PFSK-1 (cell line): ENCODE results near the gene SLC7A4.

ENCODE experiments used
- FOXP2 ChIP-seq: optimal IDR thresholded peaks from 2 replicates; pipeline ENCODE3; 2011; ENCODE audit warnings: borderline replicate concordance, control low read depth, inconsistent platforms; ENCODE audit not compliant: insufficient read depth; ENCODE audit errors: extremely low read length, extremely low read depth
- POLR2AphosphoS5 ChIP-seq: IDR thresholded peaks from 2 replicates; pipeline ENCODE4 v1.6.1; 2012; ENCODE audit warnings: low read depth, mild to moderate bottlenecking, control low read depth, low read length, moderate library complexity
- REST ChIP-seq, 2 experiments: IDR thresholded peaks; 2 replicates each; pipeline versions ENCODE4 v1.6.1 to v1.8.0; 2011 to 2012; ENCODE audit warnings: low read depth in 2 of 2, low read length in 2 of 2, control low read depth in 1 of 2, inconsistent platforms in 1 of 2, mild to moderate bottlenecking in 1 of 2, moderate library complexity in 1 of 2; ENCODE audit not compliant: insufficient read depth in 1 of 2
- SIN3A ChIP-seq: IDR thresholded peaks from 2 replicates; pipeline ENCODE4 v1.6.1; 2012; ENCODE audit warnings: mild to moderate bottlenecking, low read length, moderate library complexity, borderline replicate concordance; ENCODE audit not compliant: insufficient read depth
- TAF1 ChIP-seq: IDR thresholded peaks from 2 replicates; pipeline ENCODE4 v1.6.1; 2012; ENCODE audit warnings: low read length, control low read depth, borderline replicate concordance; ENCODE audit not compliant: insufficient read depth

Gene SLC7A4

GRCh38 chr22:20991252-20992055 is 40.9 kb downstream of the SLC7A4 start:
- no peak for TF ChIP-seq SIN3A
- no peak for TF ChIP-seq REST (IDR thresholded peaks at IDR 0.05; ENCODE audit: insufficient read depth in 1 of 2, low read depth in 2 of 2, low read length in 2 of 2)
- TF ChIP-seq FOXP2: no peak
- TF ChIP-seq TAF1: no peak
- TF ChIP-seq POLR2AphosphoS5: no peak

- TF ChIP-seq REST (IDR thresholded peaks at IDR 0.05; ENCODE audit: insufficient read depth in 1 of 2, low read depth in 2 of 2, low read length in 2 of 2) (no peak), SIN3A (no peak), TAF1 (no peak), POLR2AphosphoS5 (no peak), FOXP2 (no peak)
Measured at GRCh38 chr22:20990184-20991180, 41.9 kb downstream of the SLC7A4 start.

GRCh38 chr22:20989323-20990138 is 42.8 kb downstream of the SLC7A4 start:
- TF ChIP-seq SIN3A (no peak), TAF1 (no peak), FOXP2 (no peak), POLR2AphosphoS5 (no peak), REST (IDR thresholded peaks at IDR 0.05; ENCODE audit: insufficient read depth in 1 of 2, low read depth in 2 of 2, low read length in 2 of 2) (no peak)

- TF ChIP-seq TAF1: no peak
Measured at GRCh38 chr22:20988573-20989322, 43.6 kb downstream of the SLC7A4 start.

GRCh38 chr22:20987375-20987774 is 45.0 kb downstream of the SLC7A4 start:
- no peak for TF ChIP-seq TAF1
- no peak for TF ChIP-seq FOXP2
- no peak for TF ChIP-seq SIN3A
- TF ChIP-seq POLR2AphosphoS5: no peak
- no peak for TF ChIP-seq REST (IDR thresholded peaks at IDR 0.05; ENCODE audit: insufficient read depth in 1 of 2, low read depth in 2 of 2, low read length in 2 of 2)
